ENCODE measurements around the gene DDR2. TPM values are rescaled to one million over a fixed set of nuclear protein-coding genes. Genes with fewer than 3 reads are reported as not detected.

DDR2 gene
- total and polyA plus RNA-seq, 2 of the 4 experiments (the other 2 are of a cell fraction) = 66.1 to 245 TPM

- DNase-seq (no peak), ATAC-seq (ENCODE audit: low read depth) (no peak)
- no peak overlapping the region for H3K23ac ChIP-seq (ENCODE audit: low read depth, low read length)
- no peak for TF ChIP-seq SMC3 (IDR thresholded peaks at IDR 0.05; ENCODE audit: low read depth, low read length)
- no peak for TF ChIP-seq CTCF (conservative IDR thresholded peaks at IDR 0.05; ENCODE audit: low read depth, low read length)
- no peak for TF ChIP-seq MAZ (IDR thresholded peaks at IDR 0.05; ENCODE audit: borderline replicate concordance, low read depth, low read length)
- TF ChIP-seq RCOR1 (IDR thresholded peaks at IDR 0.05; ENCODE audit: insufficient replicate concordance, low read length) = no peak
- TF ChIP-seq BHLHE40 (IDR thresholded peaks at IDR 0.05; ENCODE audit: low read depth, low read length) = no peak
- no peak for TF ChIP-seq USF2 (IDR thresholded peaks at IDR 0.05; ENCODE audit: low read depth, low read length)
- no peak for TF ChIP-seq NFE2L2 (IDR thresholded peaks at IDR 0.05; ENCODE audit: low read depth, low read length)
- TF ChIP-seq CEBPB (IDR thresholded peaks at IDR 0.05; ENCODE audit: low read depth, low read length) = no peak
- no peak for TF ChIP-seq RAD21 (IDR thresholded peaks at IDR 0.05; ENCODE audit: low read length)
- no peak for TF ChIP-seq FOS (IDR thresholded peaks at IDR 0.05; ENCODE audit: low read depth, low read length)
- no peak for TF ChIP-seq MXI1 (IDR thresholded peaks at IDR 0.05; ENCODE audit: borderline replicate concordance, low read depth, low read length)
- no peak for TF ChIP-seq POLR2A (IDR thresholded peaks at IDR 0.05; ENCODE audit: low read depth, low read length)
- no peak for TF ChIP-seq RFX5 (IDR thresholded peaks at IDR 0.05; ENCODE audit: low read depth, low read length)
- TF ChIP-seq CHD1 (IDR thresholded peaks at IDR 0.05; ENCODE audit: low read depth, low read length) = no peak
- intact Hi-C loops (cut with micrococcal nuclease) = no loop called here
- H3K9me3 ChIP-seq (ENCODE audit: control insufficient read depth, insufficient read depth, low read length) = no peaks in the 10 kb centered on the region
- peak overlapping the region; percentile 24 for H3K4ac ChIP-seq (ENCODE audit: low read depth, low read length)
- no peak overlapping the region for H4K8ac ChIP-seq (ENCODE audit: low read depth in 2 of 2, low read length in 2 of 2)
- H3K36me3 ChIP-seq (ENCODE audit: control insufficient read depth, insufficient read depth, low read length) = peaks cover 8% of the 10 kb centered on the region
- peaks cover 17% of the 10 kb centered on the region for H3K4me1 ChIP-seq (ENCODE audit: control insufficient read depth, insufficient read depth, low read length)
- no peak overlapping the region for H2AFZ ChIP-seq (replicated peaks; ENCODE audit: low read length, poor library complexity)
- H3K27ac ChIP-seq (ENCODE audit: insufficient read depth, low read length) = no peak overlapping the region
- POLR2A ChIA-PET (ENCODE audit: unreplicated experiment) = no interaction called here
- no peak overlapping the region for H3K4me3 ChIP-seq (ENCODE audit: insufficient read depth, low read depth, low read length)
- no peak overlapping the region for H2BK20ac ChIP-seq (ENCODE audit: low read depth, low read length)
- H2BK15ac ChIP-seq (ENCODE audit: low read depth, low read length) = no peak overlapping the region
- no peak overlapping the region for H3K9ac ChIP-seq (ENCODE audit: low read depth, low read length)
- H2BK120ac ChIP-seq (ENCODE audit: low read depth, low read length) = no peak overlapping the region
- dilution Hi-C loops (cut with HindIII; ENCODE audit: low sequenced_read_pairs, unreplicated experiment) = no loop called here
- H3K4me2 ChIP-seq (ENCODE audit: low read depth, low read length) = no peak overlapping the region
- H3K79me1 ChIP-seq (ENCODE audit: low read depth in 1 of 2, low read length in 2 of 2) = peaks cover 55 to 85% of the 10 kb centered on the region in 2 experiments
- H3K56ac ChIP-seq (ENCODE audit: extremely low read depth, insufficient read depth, low read length) = no peak overlapping the region
- BruUV-seq (replicated peaks) = no TSS peak
- no peak overlapping the region for H4K5ac ChIP-seq (ENCODE audit: low read depth, low read length)
- H2AK5ac ChIP-seq (ENCODE audit: low read depth, low read length) = no peak overlapping the region
- H4K20me1 ChIP-seq (ENCODE audit: insufficient read depth, low read length) = peaks cover 63% of the 10 kb centered on the region; the same call in 1 of the 2 replicates
- no peak overlapping the region for H3K14ac ChIP-seq (replicated peaks; ENCODE audit: low read depth, low read length)
- H4K91ac ChIP-seq (ENCODE audit: insufficient read depth, low read depth, low read length) = no peak overlapping the region; the same call in 1 of the 2 replicates
- H2BK5ac ChIP-seq (ENCODE audit: low read depth, low read length, poor library complexity, severe bottlenecking) = peak overlapping the region; percentile 30
- in situ Hi-C loops (cut with MboI; ENCODE audit: low sequenced_read_pairs) = no loop called here
- H3K9me1 ChIP-seq (ENCODE audit: insufficient read depth, low read length) = peaks cover 22% of the 10 kb centered on the region
- no peak overlapping the region for H2AK9ac ChIP-seq (replicated peaks; ENCODE audit: low read depth, low read length, poor library complexity)
- H3K18ac ChIP-seq (ENCODE audit: low read depth, low read length) = no peak overlapping the region
- H3K27me3 ChIP-seq (ENCODE audit: control insufficient read depth, insufficient read depth, low read length) = no peaks in the 10 kb centered on the region
- no CpG with 5 or more reads among the region's 3 CpGs for WGBS, 2 experiments (ENCODE audit: extremely low coverage in 2 of 2, insufficient read length in 1 of 2)
- CTCF ChIA-PET = no interaction called here
These were observed 40.5 kb downstream of the DDR2 start for GRCh38 chr1:162672622-162673260.

Data from IMR-90 (cell line).